HUDEP-2 (cell line): Measurements from ENCODE around the gene ADAD2.

Experiments
- DNase-seq, 76 experiments: peaks; one replicate each; lab custom pipeline; 2025; ENCODE audit not compliant: unreplicated experiment in 76 of 76; lab: John Stamatoyannopoulos, UW

Gene ADAD2

DNA sequence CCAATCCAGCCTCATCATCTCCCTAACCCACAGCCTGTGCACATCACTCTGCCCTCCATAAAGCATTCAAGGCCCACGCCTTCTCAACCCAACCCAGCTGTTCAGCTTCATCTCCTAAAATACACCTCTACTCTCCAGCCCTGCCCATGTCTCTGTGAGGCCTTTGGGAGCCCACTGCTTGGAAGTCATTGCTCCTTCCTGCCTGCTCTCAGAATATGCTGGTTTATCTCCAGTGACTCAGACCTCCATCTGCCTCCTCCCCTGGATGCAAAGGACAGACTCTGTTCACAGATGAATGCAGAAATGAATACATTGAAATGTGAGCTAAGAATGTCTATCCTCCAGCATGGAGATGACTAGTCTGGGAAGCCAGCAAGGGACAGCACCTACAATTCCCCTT is 29.9 kb downstream of the ADAD2 start:
- no peak for DNase-seq

DNA sequence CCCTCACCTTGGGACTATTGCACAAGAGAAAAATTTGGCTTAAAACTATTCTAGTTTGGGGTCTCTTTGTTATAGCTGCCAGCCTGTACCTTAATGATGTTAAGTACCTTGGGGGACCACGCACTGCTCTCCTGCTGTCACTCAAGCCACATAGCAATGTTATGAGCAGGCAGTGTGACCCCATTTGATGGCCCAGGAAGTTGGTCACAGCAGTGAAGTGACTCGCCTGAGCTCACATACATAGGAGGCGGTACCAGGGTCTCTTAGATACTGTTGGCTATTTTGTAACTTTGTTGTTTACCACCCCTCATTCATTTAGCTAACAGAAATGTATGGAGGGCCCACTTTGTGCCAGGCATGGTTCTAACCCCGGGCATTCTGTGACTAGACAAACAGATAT is 32.5 kb downstream of the ADAD2 start:
- no peak for DNase-seq

DNA sequence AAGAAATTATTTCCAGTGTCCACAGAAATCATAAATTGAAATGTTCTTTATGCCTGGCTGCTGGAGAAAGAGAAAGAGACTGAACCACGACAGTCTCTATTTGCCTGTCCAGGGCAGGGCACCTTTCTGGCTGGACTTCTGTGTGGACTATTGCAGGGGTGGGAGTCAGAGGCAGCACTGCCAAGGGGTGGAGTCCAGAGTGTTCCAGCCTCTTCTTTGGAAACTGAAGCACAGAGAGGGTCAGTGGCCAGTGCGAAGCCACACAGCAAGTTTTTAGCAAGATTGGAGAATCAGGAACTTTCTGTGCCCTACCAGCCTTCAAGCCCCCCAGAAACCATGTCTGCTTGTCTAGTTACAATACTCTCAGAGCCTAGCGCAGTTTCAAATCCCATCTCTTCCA is 33.6 kb downstream of the ADAD2 start:
- DNase-seq: no peak

DNA sequence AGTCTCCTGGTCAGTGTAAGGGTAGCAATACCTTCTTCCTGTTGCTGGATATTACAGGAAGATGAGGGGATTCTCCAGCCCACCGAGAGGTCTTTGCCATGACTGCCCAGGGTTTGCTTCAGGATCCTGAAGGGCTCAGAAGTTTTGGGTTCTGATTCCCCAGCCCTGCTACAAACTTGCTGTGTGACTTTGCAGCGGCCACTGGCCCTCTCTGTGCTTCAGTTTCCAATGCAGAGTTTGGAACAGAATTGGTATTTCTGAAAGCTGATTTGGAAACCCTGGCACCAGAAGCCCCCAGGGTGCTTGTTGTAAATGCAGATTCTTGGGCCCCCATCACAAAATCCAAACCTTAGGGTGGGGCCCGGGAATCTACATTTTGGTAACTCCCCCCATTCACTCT is 34.2 kb downstream of the ADAD2 start:
- no peak for DNase-seq

DNA sequence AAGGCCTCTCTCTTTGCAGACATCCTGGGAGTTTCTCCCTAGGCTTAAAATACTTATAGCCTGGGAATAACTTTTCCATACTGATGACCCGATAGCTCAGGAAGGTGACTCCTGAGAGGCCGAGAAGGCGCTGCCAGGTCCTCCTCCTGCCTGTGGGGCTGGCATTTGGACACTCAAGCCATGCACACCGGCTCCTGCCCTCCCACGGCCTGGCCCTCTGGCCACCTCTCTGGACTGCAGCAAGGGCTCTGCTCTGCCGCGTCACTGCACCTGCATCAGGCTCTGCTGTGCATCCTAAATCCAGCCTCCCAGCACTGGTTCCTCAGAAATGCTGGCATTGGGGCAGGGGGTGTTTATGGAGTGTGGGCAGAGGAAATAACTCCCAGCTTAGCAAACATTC is 34.6 kb downstream of the ADAD2 start:
- DNase-seq: no peak

DNA sequence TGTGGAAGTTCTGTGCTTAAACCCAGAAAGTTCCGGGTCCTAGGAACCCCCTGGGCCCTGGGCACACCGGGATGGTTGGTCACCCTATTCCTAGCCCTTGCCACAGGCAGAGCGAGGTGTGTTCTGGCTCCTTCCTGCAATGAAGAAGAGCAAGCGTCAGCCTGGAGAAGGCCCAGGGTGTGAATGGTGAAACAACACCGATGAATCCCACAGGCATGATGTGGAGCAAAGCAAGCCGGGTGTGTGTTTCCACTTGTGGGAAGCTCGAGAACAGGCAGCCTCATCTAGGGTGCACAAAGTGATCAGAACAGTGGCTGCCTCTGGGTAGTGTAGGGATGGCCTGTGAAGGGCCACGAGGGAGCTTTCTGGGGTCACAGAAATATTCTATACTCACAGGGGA is 35.1 kb downstream of the ADAD2 start:
- no peak for DNase-seq

DNA sequence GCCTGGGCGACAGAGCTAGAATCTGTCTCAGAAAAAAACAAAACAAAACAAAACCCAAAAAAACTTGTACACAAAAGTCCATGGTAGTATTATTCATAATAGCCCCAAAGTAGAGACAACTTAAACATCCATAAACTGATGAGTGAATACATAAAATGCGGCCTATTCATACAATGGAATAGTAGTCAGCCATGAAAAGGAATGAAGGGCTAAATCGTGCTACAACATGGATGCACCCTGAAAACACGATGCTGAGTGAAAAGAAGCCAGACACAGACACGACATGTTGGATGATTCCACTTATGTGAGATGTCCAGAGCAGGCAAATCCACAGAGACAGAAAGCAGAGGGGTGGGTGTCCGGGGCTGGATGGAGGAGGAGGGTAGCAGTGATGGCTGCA is 36.6 kb downstream of the ADAD2 start:
- DNase-seq: no peak

DNA sequence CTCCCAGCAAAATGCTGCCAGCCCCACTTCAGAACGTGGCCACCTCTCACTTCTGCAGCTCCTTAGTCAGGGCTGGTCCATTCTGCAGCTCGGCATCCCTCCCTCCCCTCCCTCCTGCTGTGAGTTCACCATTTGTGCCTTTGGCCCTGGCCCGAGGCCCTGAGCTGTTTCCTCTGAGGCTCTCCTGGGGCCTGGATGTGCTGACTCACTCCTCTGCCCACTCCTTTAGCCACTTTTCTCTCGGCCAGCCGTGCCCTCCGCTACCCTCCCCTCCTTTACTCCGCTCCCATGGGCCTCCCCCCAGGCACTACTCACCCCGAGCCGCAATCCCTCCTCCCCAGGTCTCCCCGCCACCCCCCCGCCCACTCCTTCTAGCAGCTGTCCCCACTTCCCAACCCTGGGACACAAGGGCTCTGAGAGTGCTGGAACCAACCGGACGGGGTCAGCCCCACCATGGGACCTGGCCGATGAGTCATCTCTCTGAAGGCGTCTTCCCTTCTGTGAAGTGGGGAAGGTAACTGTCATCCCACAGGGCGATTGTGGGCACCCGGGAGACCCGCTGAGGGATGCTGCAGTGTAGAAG is 37.4 kb downstream of the ADAD2 start:
- peak in 10 of 76 experiments; percentile 3 to 62 (median 24) for DNase-seq

DNA sequence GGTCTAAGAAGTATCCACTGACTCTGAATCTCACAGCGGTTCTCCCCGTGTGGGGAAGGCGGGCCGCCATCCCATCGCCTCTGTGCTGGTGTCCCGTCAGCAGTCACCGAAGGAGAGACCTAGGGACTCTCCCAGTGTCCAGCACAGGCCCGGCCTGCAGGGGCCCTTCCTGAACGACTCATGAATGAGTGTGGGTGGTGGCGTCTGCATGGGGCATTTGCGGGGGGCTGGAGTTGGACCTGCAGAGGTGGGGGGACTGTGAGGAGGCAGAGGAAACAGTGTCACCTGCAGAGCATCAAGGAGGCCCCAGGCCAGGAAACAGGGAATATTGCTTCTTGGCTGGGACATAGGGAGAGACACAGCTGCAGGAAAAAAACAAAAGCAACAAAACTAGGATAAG is 38.5 kb downstream of the ADAD2 start:
- DNase-seq: no peak

DNA sequence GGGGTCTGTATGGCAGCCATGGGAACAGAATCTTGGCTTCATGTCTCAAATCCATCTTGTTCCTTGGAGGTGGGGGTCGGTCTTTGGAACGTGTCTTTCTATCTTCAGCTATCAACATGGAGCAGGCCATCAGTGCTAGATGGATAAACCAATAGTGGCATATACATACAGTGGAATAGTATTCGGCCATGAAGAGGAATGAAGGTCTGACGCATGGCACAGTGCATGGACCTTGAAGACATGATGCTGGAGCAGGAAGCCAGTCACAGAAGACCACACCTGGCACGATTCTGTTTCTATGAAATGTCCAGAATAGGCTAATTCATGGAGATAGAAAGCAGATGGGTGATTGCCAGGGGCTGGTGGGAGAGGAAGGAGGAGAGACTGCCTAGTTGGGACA is 41.1 kb downstream of the ADAD2 start:
- DNase-seq: no peak

DNA sequence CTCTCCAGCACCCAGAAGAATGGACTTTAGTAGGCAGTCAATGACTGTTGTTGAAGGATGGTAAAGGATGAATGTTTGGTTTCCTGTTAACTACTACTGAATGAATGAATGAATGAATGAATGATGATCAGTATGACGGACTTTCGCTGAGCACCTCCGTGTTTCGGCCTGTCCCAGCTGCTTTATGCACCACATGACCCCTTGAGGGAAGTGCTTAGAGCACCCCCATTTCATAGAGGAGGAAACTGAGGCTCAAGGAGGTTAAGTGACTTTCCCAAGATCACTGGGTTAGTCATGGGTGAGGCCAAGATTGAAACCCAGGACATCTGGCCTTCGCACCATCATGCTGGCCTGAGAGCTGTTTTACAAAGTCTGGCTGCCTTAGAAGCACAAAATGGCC is 42.0 kb downstream of the ADAD2 start:
- DNase-seq: no peak

DNA sequence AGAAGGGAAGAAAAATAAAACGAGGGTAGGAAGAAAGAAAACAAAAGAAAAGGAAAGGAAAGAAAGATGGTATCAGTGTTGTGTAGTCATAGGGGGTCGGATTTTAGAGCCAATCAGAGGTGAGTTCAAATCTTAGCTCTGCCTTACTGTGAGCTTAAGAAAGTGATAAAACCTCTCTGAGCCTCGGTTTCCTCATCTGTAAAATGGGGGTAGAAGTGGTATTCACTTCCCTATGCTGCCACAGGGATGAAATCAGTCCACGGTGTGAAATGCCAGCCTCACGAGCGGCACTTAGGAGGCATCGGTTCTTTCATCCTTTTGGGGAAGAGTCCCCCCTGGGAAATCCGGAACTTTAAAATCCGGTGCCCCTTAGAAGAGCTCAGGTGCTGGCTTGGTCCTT is 42.8 kb downstream of the ADAD2 start:
- no peak for DNase-seq

DNA sequence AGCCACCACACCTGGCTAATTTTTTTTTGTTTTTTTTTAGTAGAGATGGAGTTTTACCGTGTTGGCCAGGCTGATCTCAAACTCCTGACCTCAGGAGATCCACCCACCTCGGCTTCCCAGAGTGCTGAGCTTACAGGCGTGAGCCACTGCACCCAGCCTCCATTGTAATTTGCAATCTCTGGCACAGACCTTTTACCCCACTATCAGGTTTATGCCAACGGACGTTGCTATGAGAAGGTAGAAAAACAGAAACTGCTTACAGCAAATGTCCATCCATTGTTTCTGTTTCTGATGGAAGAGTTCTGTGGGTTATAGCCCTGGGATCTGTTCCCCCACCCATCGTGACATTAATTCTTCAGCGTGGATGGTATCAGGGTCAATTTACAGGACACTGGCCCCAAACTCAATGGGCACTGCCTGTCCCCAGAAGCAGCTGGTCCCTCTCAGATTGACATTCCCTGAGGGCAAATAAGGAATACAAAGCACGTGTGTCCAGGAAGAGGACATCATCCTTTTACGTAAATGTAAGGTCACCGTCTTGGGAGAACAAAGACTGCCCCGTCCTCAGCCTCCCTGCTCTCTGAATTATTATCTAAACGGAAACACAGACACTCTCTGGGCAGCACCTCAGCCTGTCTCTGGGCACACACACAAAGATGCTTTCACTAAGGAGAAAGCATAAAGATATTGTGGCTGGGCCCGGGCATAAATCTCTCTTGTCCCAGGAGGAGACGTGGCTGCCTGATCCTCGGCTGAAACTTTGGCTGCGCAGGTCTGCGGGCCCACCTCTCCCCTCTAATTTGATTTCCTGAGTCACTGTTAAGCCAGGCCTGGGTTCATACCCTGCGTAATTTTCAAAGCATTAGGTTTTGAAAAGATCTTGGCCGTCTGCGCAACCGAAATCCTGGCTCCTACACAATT is 43.6 kb downstream of the ADAD2 start:
- DNase-seq: no peak

DNA sequence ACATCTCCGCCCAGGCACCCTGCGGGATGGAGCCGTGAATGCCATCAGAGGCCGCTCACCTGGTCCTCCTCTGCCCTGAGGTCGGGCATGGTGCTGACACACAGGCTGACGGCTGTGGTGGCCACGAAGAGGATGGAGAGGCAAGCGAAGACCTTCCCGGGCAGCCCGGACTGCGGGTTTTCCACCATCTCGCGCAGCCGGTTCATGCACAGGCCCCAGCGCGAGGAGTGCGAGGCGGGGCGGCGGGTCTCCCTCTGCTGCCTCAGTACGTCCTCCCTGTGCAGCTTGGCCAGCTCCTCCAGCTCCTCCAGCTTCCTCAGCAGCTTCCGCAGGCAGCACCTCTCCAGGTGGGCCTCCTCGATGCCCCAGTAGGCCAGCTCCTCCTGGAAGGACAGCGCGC is 45.7 kb downstream of the ADAD2 start:
- no peak for DNase-seq

DNA sequence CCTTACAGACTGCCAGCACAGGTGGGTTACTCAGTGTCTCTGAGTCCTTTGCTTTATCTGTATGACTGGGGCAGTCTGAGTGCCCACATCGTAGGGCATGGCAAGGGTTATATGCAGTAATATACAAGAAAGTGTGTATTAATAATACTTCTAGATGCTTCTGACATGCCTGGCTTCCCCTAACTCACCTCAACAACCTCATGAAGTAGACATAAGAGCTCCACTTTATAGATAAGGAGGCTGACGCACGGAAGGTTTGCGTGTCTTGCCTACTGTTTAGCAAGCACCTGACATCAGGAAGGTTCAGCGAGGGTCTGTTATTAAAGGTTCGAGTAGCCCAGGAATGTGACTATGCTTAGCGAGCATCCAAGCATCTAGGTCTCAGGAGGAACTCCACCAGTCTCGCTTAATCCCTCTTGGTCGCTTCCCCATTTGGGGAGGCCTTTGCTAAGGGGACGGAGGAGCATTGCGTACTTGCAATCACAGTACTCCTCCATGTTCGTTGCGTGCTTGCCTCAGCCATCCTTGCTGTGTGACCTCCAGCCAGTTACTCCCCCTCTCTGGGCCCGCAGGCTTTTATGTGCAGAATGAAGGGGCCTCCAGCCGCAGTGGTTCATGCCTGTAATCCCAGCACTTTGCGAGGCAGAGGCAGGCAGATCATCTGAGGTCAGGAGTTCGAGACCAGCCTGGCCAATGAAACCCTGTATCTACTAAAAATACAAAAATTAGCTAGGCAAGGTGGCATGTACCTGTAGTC is 47.2 kb downstream of the ADAD2 start:
- DNase-seq: no peak

DNA sequence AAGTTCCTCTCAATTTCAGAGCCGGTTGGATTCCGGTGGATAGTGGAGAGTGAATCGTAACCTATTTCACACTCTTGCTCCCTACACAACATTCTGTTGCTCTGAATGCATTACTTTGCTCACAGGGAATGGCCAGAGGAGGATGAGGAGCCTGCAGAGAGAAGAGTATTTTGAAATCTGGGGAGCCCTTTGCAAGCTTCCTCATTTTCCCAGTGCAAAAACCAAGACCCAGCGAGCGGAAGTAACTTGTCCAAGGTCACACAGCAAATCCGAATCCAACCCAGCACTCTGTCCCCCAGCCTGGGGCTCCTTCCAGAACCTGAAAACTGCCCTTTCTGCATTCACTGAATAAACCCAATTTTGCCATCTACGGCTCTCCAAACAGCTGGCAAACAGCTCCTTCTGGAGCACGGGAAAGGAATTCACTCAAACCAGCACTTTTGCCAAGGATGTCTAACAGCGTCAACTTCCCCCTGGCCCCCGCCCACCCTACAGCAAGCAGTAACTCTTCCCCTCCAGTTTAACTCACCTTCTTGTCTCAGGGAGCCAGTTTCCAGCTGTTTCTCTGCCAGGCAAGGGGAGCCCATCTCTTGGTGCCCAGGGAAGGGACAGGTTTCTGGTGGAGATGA is 48.3 kb downstream of the ADAD2 start:
- DNase-seq: no peak

DNA sequence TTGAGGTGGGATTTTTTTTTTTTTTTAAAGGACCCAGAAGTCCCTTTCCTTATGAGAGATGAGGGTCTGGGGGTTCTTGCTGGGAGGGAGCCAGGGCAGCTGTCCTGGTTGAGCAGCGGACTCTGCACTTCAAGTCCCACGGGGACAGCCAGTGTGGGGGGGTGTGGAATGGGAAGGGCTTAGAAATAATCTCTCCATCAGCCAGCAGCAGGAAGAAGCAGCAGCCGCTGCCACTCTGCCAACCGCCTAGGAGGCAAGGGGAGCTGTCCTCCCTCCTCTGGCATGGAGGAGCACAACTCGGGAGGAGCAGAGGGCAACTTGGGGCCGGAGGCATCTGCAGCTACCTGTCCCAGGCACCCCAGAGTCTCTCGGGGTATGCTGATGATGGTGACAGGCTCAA is 49.0 kb downstream of the ADAD2 start, which contains the start of gene KCNG4:
Gene KCNG4 (minus strand): TSS at position 104 of the 400 bp plus-strand sequence. CDS start 2,527 bp downstream, outside the sequence.
- DNase-seq: no peak

DNA sequence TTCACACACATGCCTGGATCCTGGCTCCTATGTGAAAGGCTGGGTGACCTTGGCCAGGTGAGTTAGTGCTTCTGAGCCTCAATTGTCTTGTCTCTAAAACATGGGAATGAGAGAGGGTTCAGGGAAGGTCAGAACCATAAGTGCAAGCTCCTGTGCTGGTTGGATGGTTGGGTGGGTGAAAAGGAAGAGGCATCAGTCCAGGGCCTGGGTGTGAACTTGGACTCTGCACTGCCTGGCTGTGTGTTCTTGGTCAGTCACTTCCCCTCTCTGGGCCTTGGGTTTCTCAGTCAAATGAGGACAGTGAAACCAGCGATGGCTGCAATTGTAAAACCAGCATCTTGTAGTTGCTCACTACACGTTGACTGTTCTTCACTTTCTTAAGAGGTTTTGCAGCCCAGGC is 49.5 kb downstream of the ADAD2 start:
- no peak for DNase-seq

DNA sequence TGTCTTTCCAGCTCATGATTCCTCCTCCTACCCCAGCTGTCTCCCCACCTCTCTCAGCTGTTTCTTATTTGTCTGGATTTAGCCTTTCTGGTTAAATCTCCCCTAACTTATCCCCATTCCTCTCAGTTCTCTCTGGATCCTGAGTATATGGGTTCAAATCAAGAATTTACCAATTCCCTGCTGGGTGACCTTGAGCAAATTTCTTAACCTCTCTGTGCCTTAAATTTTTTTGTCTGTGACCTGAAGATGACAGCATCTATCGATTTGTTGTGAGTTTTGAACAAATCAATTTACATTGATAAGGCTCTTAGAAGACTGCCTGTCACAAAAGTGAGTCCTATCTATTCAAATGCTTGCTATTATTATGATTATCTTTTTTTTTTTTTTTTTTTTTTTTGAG is 50.8 kb downstream of the ADAD2 start:
- DNase-seq: no peak

DNA sequence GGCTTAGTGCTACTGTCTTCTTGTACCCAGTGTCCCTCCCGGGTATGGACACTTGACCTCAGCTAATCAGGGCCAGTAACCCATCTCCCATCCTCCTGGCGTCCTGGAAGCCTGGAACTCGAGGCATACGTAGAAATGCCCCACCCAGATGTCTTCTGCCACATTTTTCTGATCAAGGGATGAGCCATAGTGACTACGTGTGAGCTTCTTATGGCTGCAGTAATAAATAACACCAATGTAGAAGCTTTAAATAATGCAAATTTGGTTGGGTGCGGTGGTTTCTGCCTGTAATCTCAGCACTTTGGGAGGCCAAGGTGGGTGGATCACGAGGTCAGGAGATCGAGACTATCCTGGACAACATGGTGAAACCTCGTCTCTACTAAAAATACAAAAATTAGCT is 51.9 kb downstream of the ADAD2 start:
- DNase-seq: no peak

DNA sequence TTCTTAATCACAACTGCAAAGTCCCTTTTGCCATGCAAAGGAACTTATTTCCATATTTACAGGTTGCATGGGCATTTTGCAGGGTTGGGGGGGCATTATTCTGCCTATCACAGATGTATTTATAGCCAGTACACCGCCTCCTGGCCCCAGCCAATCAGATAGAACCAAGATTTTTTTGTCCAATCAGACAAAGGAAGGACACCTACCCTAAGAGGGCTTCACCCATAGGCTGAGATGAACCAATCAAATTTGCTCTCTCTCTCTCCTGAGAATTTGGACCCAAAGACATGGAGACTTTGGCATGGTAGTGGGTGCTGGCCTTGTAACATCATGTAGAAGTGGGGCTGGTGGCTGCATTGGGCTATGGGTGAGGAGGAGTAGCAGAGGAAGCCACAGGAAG is 52.8 kb downstream of the ADAD2 start:
- no peak for DNase-seq
